GM19452 (cell line): ENCODE measurements around the gene NEUROD4.
A peak's percentile ranks its signal among the peaks of the same experiment; 100 is the strongest.

ENCODE experiments used
- ATAC-seq: cut with Tn5 transposase; IDR thresholded peaks from one replicate; pipeline ENCODE4 v1.9.1; 2021; ENCODE audit not compliant: unreplicated experiment

Gene NEUROD4

GRCh38 chr12:55058082-55058481, 38.3 kb downstream of the NEUROD4 start:
- no peak for ATAC-seq

GRCh38 chr12:55058776-55059175, 39.0 kb downstream of the NEUROD4 start:
- no peak for ATAC-seq

- peak; percentile 100 for ATAC-seq
Observed at GRCh38 chr12:55060470-55060869, 40.7 kb downstream of the NEUROD4 start.

DNA sequence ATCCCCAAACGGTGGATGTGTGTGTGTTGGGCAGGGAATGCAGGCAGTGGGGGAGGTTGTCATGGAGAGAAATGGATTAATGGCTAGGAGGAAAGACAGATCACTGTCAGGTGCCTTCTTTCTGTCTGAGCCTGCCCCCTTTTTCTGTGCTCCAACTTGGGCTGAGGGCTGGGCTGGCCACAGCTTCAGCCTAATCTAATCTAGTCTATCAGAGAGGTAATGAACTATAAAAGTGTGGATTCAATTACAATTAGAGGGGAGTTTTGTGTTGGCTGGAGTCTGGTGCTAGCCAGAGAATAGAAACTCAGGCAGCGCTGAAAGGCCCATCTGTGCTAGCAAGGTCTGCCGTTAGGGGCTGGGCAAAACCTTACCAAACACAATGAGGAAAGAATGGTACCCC, 41.2 kb downstream of the NEUROD4 start:
- ATAC-seq = no peak

GRCh38 chr12:55063291-55063690, 43.5 kb downstream of the NEUROD4 start:
- no peak for ATAC-seq

DNA sequence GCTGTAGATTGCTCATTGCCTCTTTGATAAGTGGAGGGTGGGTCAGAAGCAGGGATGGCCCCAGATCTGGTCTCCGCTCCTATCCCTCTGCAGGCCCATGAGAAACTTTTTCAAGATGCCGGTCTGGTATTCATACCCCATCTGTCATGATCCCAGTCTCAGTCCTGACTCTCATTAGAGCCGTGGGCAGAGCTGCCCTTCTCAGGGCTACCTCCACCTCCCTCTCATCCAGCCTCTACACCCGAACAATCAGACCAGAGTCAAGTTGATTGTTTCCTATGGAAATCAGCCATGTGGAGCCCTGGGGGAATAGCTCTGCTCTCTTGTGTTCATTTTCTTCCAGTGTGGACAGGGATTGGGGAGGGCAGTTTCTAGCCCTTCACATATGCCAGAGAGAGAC, 45.8 kb downstream of the NEUROD4 start:
- no peak for ATAC-seq

- ATAC-seq = no peak
Observed at GRCh38 chr12:55067701-55068100, 47.9 kb downstream of the NEUROD4 start.

DNA sequence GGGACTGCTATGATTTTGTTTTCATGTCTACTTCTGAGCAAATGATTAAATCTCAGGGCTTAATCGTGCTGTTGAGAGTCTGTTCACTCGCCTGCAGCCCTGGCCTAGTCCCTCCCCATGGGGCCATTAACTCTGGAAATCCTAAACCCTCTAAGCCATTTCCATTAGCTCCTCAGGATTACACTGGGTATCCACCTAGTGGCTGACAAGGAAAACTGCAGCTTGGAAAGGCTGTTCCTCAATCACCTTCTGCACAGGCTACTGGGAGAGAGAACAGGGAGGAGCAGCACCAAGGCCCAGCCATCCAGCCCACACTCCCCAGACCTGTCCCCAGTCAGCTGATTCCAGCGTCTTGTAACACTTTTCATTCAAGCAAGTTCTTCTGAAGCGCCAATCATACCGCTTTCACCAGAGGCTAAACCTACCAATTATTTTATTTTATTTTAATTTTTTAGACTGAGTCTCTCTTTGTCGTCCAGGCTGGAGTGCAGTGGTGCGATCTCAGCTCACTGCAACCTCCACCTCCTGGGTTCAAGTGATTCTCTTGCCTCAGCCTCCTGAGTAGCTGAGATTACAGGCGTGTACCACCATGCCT, 48.7 kb downstream of the NEUROD4 start:
- no peak for ATAC-seq

GRCh38 chr12:55072083-55072482, 52.3 kb downstream of the NEUROD4 start:
- no peak for ATAC-seq

DNA sequence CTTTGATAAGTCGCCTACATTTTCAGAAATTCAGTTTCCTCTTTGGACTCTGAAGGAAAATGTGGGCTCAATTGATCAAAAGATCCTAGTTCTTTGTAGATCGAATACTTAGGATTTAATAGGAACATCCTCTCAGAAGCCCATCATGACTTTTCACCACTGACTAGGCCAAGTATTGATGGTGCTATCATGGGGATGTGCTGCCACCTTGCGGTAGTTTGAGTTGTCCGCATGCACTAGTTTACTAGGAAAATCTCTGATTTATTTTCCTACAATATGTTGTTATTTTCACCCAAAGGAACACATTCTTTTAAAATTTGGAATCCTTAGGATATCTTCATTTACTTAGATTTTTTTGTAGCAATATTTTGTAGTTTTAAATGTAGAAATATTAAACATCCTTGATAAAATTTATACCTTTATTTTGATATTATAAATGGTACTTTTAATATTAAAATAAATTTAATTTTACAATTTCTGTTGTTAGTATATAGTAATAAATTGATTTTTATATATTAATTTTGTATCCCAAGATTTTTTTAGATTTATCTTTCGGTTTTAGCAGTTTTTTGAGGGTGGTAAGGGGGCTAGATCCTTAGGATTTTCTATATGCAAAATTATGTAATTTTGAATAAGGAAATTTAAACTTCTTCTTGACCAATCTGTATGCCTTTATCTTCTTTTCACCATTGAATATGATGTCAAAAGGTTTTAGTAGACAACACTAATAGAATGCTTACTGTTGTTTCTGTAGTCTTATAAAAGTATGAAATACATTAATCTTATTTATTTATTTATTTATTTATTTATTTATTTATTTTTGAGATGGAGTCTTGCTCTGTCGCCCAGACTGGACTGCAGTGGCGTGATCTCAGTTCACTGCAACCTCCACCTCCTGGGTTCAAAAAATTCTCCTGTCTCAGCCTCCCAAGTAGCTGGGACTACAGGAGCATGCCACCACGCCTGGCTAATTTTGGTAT, 53.6 kb downstream of the NEUROD4 start:
- peak; percentile 61 for ATAC-seq

DNA sequence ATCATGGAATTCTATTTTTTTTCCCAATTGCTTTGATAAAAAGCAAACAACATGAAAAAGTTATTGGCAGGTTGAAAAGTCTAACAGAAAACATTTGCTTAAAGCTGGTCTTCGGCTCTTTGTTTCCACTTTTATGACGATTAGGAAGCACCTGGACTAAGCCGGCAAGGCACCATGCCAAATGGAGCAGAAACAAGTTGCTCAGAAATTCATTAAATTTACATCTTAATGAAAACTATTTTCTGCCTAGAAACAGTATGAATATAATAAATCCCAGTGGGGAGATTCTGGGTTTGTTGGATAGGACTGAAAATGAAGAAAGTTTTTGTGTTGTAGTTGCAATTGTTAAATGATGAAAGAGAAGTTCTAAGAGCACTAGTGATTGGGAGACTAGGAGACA, 55.0 kb downstream of the NEUROD4 start:
- ATAC-seq = no peak
